ENCODE measurements around the gene ARHGEF18. TPM values are rescaled to one million over a fixed set of nuclear protein-coding genes. Genes with fewer than 3 reads are reported as not detected.
"Not testable (repeated sequence)": the region's sequence is repeated elsewhere in the genome, so short reads cannot be mapped to it uniquely, and the experiment has no call there.

The ARHGEF18 gene
- total and polyA plus RNA-seq, 3 donors from 2014 or later: 17.9 to 42.7 (median 33.4) TPM

DNA sequence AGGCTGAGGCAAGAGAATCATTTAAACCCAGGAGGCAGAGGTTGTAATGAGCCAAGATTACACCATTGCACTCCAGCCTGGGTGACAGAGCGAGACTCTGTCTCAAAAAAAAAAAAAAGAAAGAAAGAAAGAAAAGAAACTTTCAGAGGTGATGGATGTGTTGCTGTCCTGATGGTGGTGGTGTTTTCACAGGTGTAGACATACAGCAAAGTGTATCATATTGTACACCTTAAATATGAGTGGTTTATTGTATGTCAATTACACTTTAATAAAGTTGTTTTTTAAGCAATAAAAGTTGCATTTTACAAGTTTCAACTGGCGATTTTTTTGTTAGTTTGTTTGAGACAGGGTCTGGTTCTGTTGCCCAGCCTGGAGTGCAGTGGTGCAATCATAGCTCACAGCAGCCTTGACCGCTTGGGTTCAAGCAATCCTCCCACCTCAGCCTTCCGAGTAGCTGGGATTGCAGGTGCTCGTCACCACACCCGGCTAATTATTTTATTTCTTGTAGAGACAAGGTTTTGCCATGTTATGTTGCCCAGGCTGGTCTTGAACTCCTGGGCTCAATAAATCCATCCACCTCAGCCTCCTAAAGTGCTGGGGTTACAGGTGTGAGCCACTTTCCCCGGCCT is 41.0 kb upstream of the ARHGEF18 start:
- no peak for DNase-seq
- no peaks in the 10 kb centered on the region for H3K36me3 ChIP-seq (ENCODE audit: low read depth, missing control alignments)
- TF ChIP-seq, protein P1, sequence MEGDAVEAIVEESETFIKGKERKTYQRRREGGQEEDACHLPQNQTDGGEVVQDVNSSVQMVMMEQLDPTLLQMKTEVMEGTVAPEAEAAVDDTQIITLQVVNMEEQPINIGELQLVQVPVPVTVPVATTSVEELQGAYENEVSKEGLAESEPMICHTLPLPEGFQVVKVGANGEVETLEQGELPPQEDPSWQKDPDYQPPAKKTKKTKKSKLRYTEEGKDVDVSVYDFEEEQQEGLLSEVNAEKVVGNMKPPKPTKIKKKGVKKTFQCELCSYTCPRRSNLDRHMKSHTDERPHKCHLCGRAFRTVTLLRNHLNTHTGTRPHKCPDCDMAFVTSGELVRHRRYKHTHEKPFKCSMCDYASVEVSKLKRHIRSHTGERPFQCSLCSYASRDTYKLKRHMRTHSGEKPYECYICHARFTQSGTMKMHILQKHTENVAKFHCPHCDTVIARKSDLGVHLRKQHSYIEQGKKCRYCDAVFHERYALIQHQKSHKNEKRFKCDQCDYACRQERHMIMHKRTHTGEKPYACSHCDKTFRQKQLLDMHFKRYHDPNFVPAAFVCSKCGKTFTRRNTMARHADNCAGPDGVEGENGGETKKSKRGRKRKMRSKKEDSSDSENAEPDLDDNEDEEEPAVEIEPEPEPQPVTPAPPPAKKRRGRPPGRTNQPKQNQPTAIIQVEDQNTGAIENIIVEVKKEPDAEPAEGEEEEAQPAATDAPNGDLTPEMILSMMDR (IDR thresholded peaks at IDR 0.05): no peak
- no peak for TF ChIP-seq POLR2A (IDR thresholded peaks at IDR 0.05)
- intact Hi-C loops (cut with DNase I; ENCODE audit: low total_unique reads): no loop called here
- H3K4me1 ChIP-seq: no peaks in the 10 kb centered on the region
- no peak overlapping the region for H3K4me3 ChIP-seq
- no peaks in the 10 kb centered on the region for H3K9me3 ChIP-seq
- 86 to 89% methylated on average over 7 of the region's 7 CpGs for WGBS, 2 donors
- no peak overlapping the region for H3K27ac ChIP-seq
- no peaks in the 10 kb centered on the region for H3K27me3 ChIP-seq

DNA sequence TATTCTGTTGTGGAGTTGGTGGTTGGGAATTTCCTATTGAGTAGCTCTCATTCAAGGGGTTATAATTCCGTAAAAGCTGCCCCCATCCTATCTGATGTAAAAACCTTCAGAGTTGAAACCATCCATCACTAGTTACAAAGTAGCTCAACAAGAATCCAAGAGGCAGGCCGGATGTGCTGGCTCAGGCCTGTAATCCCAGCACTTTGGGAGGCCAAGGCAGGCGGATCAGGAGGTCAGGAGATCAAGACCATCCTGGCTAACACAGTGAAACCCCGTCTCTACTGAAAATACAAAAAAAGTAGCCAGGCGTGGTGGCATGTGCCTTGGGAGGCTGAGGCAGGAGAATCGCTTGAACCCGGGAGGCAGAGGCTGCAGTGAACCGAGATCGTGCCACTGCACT is 40.4 kb upstream of the ARHGEF18 start:
- H3K27ac ChIP-seq; H3K36me3 ChIP-seq (ENCODE audit: low read depth, missing control alignments); H3K9me3 ChIP-seq; H3K27me3 ChIP-seq; DNase-seq; intact Hi-C loops (cut with DNase I; ENCODE audit: low total_unique reads); H3K4me1 ChIP-seq; H3K4me3 ChIP-seq: not testable (repeated sequence)
- WGBS, 2 donors: 67 to 79% methylated on average over 9 of the region's 9 CpGs

DNA sequence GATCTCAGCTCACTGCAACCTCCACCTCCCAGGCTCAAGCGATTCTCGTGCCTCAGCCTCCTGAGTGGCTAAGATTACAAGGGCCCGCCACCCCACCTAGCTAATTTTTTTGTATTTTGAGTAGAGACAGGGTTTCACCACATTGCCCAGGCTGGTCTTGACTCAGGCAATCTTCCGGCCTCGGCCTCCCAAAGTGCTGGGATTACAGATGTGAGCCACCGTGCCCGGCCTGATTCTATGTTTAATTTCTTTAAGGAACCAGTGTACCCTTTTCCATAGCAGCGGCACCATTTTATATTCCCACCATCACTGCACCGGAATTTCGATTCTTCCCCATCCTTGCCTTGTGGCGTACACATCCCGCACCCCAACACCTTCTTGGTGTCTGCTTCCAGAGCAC is 36.8 kb upstream of the ARHGEF18 start:
- no peak for DNase-seq
- TF ChIP-seq, protein P1 (IDR thresholded peaks at IDR 0.05): no peak
- TF ChIP-seq POLR2A (IDR thresholded peaks at IDR 0.05): no peak
- Histone ChIP-seq H3K36me3 (ENCODE audit: low read depth, missing control alignments) (no peaks in the 10 kb centered on the region), H3K4me1 (no peaks in the 10 kb centered on the region), H3K27me3 (no peaks in the 10 kb centered on the region), H3K4me3 (no peak overlapping the region), H3K27ac (no peak overlapping the region), H3K9me3 (no peaks in the 10 kb centered on the region)
- WGBS, 2 donors: 95 to 99% methylated on average over 12 of the region's 12 CpGs
- intact Hi-C loops (cut with DNase I; ENCODE audit: low total_unique reads): no loop called here

DNA sequence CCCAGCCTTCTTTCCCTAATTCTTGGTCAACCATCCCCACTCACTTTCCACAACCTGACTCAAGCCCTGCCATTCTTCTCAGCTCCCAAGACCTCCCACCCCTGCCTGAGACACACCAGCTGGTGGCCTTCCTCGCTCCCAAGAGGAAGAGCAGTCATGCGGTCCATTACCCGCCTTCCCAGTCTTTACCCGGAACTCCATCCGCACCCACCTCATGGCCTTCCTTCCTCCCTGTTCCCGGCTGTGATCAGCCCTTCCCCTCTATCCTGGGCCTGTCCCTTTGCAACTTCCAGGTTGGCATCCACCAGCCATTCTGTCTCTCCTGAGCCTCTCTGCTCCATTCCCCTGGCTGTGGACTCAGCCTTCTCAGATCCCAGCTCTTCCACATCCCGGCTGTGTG is 35.9 kb upstream of the ARHGEF18 start:
- H3K36me3 ChIP-seq (ENCODE audit: low read depth, missing control alignments): no peaks in the 10 kb centered on the region
- H3K4me1 ChIP-seq: no peaks in the 10 kb centered on the region
- no peaks in the 10 kb centered on the region for H3K27me3 ChIP-seq
- no peaks in the 10 kb centered on the region for H3K9me3 ChIP-seq
- TF ChIP-seq, protein P1 (IDR thresholded peaks at IDR 0.05): no peak
- TF ChIP-seq POLR2A (IDR thresholded peaks at IDR 0.05): no peak
- no peak overlapping the region for H3K4me3 ChIP-seq
- intact Hi-C loops (cut with DNase I; ENCODE audit: low total_unique reads): no loop called here
- 93 to 97% methylated on average over 7 of the region's 7 CpGs for WGBS, 2 donors
- no peak for DNase-seq
- no peak overlapping the region for H3K27ac ChIP-seq

DNA sequence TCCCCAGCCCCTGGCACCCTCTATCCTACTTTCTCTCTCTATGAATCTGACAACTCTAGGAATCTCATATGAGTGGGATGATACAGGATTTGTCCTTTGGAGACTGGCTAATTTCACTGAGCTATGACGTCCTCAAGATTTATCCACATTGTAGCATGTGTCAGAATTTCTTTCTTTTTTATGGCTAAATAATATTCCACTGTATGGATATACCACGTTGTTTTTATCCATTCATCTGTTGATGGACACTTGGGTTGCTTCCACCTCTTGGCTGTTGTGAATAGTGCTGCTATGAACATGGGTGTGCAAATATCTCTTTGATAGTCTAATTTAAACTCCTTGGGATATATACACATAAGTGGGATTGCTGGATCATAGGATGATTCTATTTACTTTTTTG is 30.6 kb upstream of the ARHGEF18 start:
- intact Hi-C loops (cut with DNase I; ENCODE audit: low total_unique reads): no loop called here
- no peaks in the 10 kb centered on the region for H3K36me3 ChIP-seq (ENCODE audit: low read depth, missing control alignments)
- TF ChIP-seq POLR2A (IDR thresholded peaks at IDR 0.05): no peak
- TF ChIP-seq, protein P1 (IDR thresholded peaks at IDR 0.05): no peak
- H3K27me3 ChIP-seq: no peaks in the 10 kb centered on the region
- H3K9me3 ChIP-seq: no peaks in the 10 kb centered on the region
- H3K4me1 ChIP-seq: peaks cover 7% of the 10 kb centered on the region
- 44 to 47% methylated on average over 2 of the region's 2 CpGs for WGBS, 2 donors
- no peak overlapping the region for H3K27ac ChIP-seq
- no peak for DNase-seq
- no peak overlapping the region for H3K4me3 ChIP-seq

Data from testis (tissue), 3 donors.